GM21717 (cell line): ENCODE data around the gene INSL4.

Experiments used
- ATAC-seq: cut with Tn5 transposase; IDR thresholded peaks from one replicate; pipeline ENCODE4 v1.9.1; 2021; ENCODE audit warnings: mild to moderate bottlenecking, moderate library complexity; ENCODE audit not compliant: unreplicated experiment

The INSL4 gene

GRCh38 chr9:5231212-5231611, at the start of gene INSL4:
Gene INSL4, plus strand, starts transcription at chr9:5231419. Its CDS starts 105 bp downstream, at chr9:5231524.
- ATAC-seq: no peak

GRCh38 chr9:5184776-5185175, 46.4 kb upstream of the INSL4 start:
- no peak for ATAC-seq

GRCh38 chr9:5185220-5185840, 45.9 kb upstream of the INSL4 start, which contains the start of gene INSL6:
Gene INSL6, minus strand, starts transcription at chr9:5185639. Its CDS starts 37 bp downstream, at chr9:5185602.
- no peak for ATAC-seq

GRCh38 chr9:5186416-5187169, 44.6 kb upstream of the INSL4 start:
- ATAC-seq: no peak

GRCh38 chr9:5188060-5188984, 42.9 kb upstream of the INSL4 start:
- ATAC-seq: no peak

GRCh38 chr9:5191985-5192384, 39.2 kb upstream of the INSL4 start:
- no peak for ATAC-seq

GRCh38 chr9:5193345-5193744, 37.9 kb upstream of the INSL4 start:
- ATAC-seq: no peak

- ATAC-seq: no peak
Observed at GRCh38 chr9:5195463-5195862, 35.8 kb upstream of the INSL4 start.

GRCh38 chr9:5205071-5205470, 26.1 kb upstream of the INSL4 start:
- no peak for ATAC-seq

- ATAC-seq: no peak
Observed at GRCh38 chr9:5230554-5230953, 665 bp upstream of the INSL4 start.

GRCh38 chr9:5263351-5264218, 32.4 kb downstream of the INSL4 start:
- ATAC-seq: peak; percentile 36

GRCh38 chr9:5264219-5264595, 33.0 kb downstream of the INSL4 start:
- peak; percentile 38 for ATAC-seq

GRCh38 chr9:5265939-5266338, 34.7 kb downstream of the INSL4 start:
- no peak for ATAC-seq

GRCh38 chr9:5269249-5269715, 38.1 kb downstream of the INSL4 start:
- ATAC-seq: no peak

- ATAC-seq: no peak
Observed at GRCh38 chr9:5274770-5275169, 43.6 kb downstream of the INSL4 start.

GRCh38 chr9:5278486-5278885, 47.3 kb downstream of the INSL4 start:
- no peak for ATAC-seq
